ENCODE data around the gene BDH1.

Gene BDH1

GRCh38 chr3:197539651-197540051 lies 16.1 kb downstream of the BDH1 start:
- no peaks in the 10 kb centered on the region for H4K20me1 ChIP-seq (ENCODE audit: insufficient read depth, low read length)
- TF ChIP-seq EZH2phosphoT487 (IDR thresholded peaks at IDR 0.05; ENCODE audit: low read depth) (no peak), CTCF (IDR thresholded peaks at IDR 0.05; ENCODE audit: low read depth, low read length) (no peak)
- no peak overlapping the region for H3K9ac ChIP-seq (ENCODE audit: low read length)
- no peak overlapping the region for H3K4me2 ChIP-seq (ENCODE audit: low read length)
- H3K79me2 ChIP-seq (ENCODE audit: low read length), result no peaks in the 10 kb centered on the region
- H3K9me3 ChIP-seq (ENCODE audit: insufficient read depth, low read length), result no peaks in the 10 kb centered on the region
- no peaks in the 10 kb centered on the region for H3K4me1 ChIP-seq (ENCODE audit: low read length)
- H3K27me3 ChIP-seq (ENCODE audit: low read depth, low read length), result no peaks in the 10 kb centered on the region
- no peak overlapping the region for H2AFZ ChIP-seq (ENCODE audit: low read depth, low read length)
- no peak overlapping the region for H3K4me3 ChIP-seq (ENCODE audit: low read length)
- H3K36me3 ChIP-seq (replicated peaks; ENCODE audit: low read depth, low read length), result peaks cover 11% of the 10 kb centered on the region
- H3K27ac ChIP-seq (ENCODE audit: low read length), result no peak overlapping the region

GRCh38 chr3:197533927-197534725 lies 21.6 kb downstream of the BDH1 start:
- Histone ChIP-seq H3K9ac (ENCODE audit: low read length) (no peak overlapping the region), H3K79me2 (ENCODE audit: low read length) (no peaks in the 10 kb centered on the region), H3K4me1 (ENCODE audit: low read length) (no peaks in the 10 kb centered on the region), H2AFZ (ENCODE audit: low read depth, low read length) (no peak overlapping the region), H4K20me1 (ENCODE audit: insufficient read depth, low read length) (no peaks in the 10 kb centered on the region), H3K4me2 (ENCODE audit: low read length) (no peak overlapping the region), H3K27ac (ENCODE audit: low read length) (no peak overlapping the region), H3K4me3 (ENCODE audit: low read length) (no peak overlapping the region), H3K9me3 (ENCODE audit: insufficient read depth, low read length) (no peaks in the 10 kb centered on the region), H3K27me3 (ENCODE audit: low read depth, low read length) (no peaks in the 10 kb centered on the region), H3K36me3 (replicated peaks; ENCODE audit: low read depth, low read length) (peaks cover 17% of the 10 kb centered on the region)
- TF ChIP-seq EZH2phosphoT487 (IDR thresholded peaks at IDR 0.05; ENCODE audit: low read depth), result no peak
- TF ChIP-seq CTCF (IDR thresholded peaks at IDR 0.05; ENCODE audit: low read depth, low read length), result no peak

GRCh38 chr3:197533396-197533795 lies 22.4 kb downstream of the BDH1 start:
- H3K9me3 ChIP-seq (ENCODE audit: insufficient read depth, low read length), result no peaks in the 10 kb centered on the region
- TF ChIP-seq CTCF (IDR thresholded peaks at IDR 0.05; ENCODE audit: low read depth, low read length) (no peak), EZH2phosphoT487 (IDR thresholded peaks at IDR 0.05; ENCODE audit: low read depth) (no peak)
- no peaks in the 10 kb centered on the region for H4K20me1 ChIP-seq (ENCODE audit: insufficient read depth, low read length)
- H3K27me3 ChIP-seq (ENCODE audit: low read depth, low read length), result no peaks in the 10 kb centered on the region
- H3K4me2 ChIP-seq (ENCODE audit: low read length), result no peak overlapping the region
- H3K79me2 ChIP-seq (ENCODE audit: low read length), result no peaks in the 10 kb centered on the region
- peaks cover 17% of the 10 kb centered on the region for H3K36me3 ChIP-seq (replicated peaks; ENCODE audit: low read depth, low read length)
- no peak overlapping the region for H2AFZ ChIP-seq (ENCODE audit: low read depth, low read length)
- no peak overlapping the region for H3K9ac ChIP-seq (ENCODE audit: low read length)
- no peak overlapping the region for H3K27ac ChIP-seq (ENCODE audit: low read length)
- H3K4me1 ChIP-seq (ENCODE audit: low read length), result no peaks in the 10 kb centered on the region
- H3K4me3 ChIP-seq (ENCODE audit: low read length), result no peak overlapping the region

- no peak overlapping the region for H3K27ac ChIP-seq (ENCODE audit: low read length)
- H3K4me3 ChIP-seq (ENCODE audit: low read length), result no peak overlapping the region
- TF ChIP-seq CTCF (IDR thresholded peaks at IDR 0.05; ENCODE audit: low read depth, low read length), result no peak
- TF ChIP-seq EZH2phosphoT487 (IDR thresholded peaks at IDR 0.05; ENCODE audit: low read depth), result no peak
- no peaks in the 10 kb centered on the region for H3K27me3 ChIP-seq (ENCODE audit: low read depth, low read length)
- no peak overlapping the region for H3K9ac ChIP-seq (ENCODE audit: low read length)
- no peaks in the 10 kb centered on the region for H4K20me1 ChIP-seq (ENCODE audit: insufficient read depth, low read length)
- H2AFZ ChIP-seq (ENCODE audit: low read depth, low read length), result no peak overlapping the region
- H3K9me3 ChIP-seq (ENCODE audit: insufficient read depth, low read length), result no peaks in the 10 kb centered on the region
- no peaks in the 10 kb centered on the region for H3K4me1 ChIP-seq (ENCODE audit: low read length)
- peaks cover 16% of the 10 kb centered on the region for H3K36me3 ChIP-seq (replicated peaks; ENCODE audit: low read depth, low read length)
- no peaks in the 10 kb centered on the region for H3K79me2 ChIP-seq (ENCODE audit: low read length)
- no peak overlapping the region for H3K4me2 ChIP-seq (ENCODE audit: low read length)
These were observed 23.4 kb downstream of the BDH1 start for GRCh38 chr3:197532388-197532787.

Data from OCI-LY3 (cell line).